Keratinocyte (primary cell): ENCODE results near the gene TEX101. TPM values are rescaled to one million over a fixed set of nuclear protein-coding genes. Genes with fewer than 3 reads are reported as not detected.

ENCODE experiments used
- DNase-seq: peaks from one replicate; pipeline ENCODE4 v3.0.0-alpha.2; 2011; ENCODE audit warnings: low read depth, missing footprints, low spot score
- FAIRE-seq: peaks from 2 replicates; lab custom pipeline; 2011; peaks lifted over from hg19 to GRCh38; lab: Jason Lieb, UNC
- H2AFZ ChIP-seq: 2 replicates; pipeline ENCODE4 v1.6.0; 2012; ENCODE audit warnings: low read length, control low read depth, inconsistent platforms; ENCODE audit not compliant: control insufficient read depth
- H3K27ac ChIP-seq: 2 replicates; pipeline ENCODE4 v1.5.1; 2011; ENCODE audit warnings: low read length; ENCODE audit not compliant: control insufficient read depth, insufficient read depth
- H3K27me3 ChIP-seq: 3 replicates; pipeline ENCODE4 v1.6.0; 2011; ENCODE audit warnings: low read length; ENCODE audit not compliant: control insufficient read depth, insufficient read depth; ENCODE audit errors: extremely low read depth
- H3K36me3 ChIP-seq, 2 experiments: 2 replicates in 1 of 2; 3 replicates in 1 of 2; pipeline ENCODE4 v1.5.1; 2011; ENCODE audit warnings: low read length in 2 of 2, mild to moderate bottlenecking in 1 of 2; ENCODE audit not compliant: control insufficient read depth in 2 of 2, insufficient read depth in 2 of 2; ENCODE audit errors: extremely low read depth in 1 of 2
- H3K4me1 ChIP-seq: 3 replicates; pipeline ENCODE4 v1.5.1; 2011; ENCODE audit warnings: low read length; ENCODE audit not compliant: control insufficient read depth, insufficient read depth; ENCODE audit errors: extremely low read depth
- H3K4me2 ChIP-seq: 3 replicates; pipeline ENCODE4 v1.6.0; 2011; ENCODE audit warnings: low read depth, low read length; ENCODE audit not compliant: control insufficient read depth, insufficient read depth; ENCODE audit errors: extremely low read depth
- H3K4me3 ChIP-seq, 3 experiments: fragments of 200-600 bp in 1 of 3; sonication (generic) in 1 of 3; 2 replicates in 2 of 3; 3 replicates in 1 of 3; pipeline ENCODE4 v1.5.1; 2011 to 2016; ENCODE audit warnings: low read length in 3 of 3, mild to moderate bottlenecking in 3 of 3, control low read depth in 2 of 3, inconsistent platforms in 1 of 3, low read depth in 1 of 3, mixed read lengths in 1 of 3, mixed run types in 1 of 3, moderate library complexity in 1 of 3; ENCODE audit not compliant: control insufficient read depth in 2 of 3, insufficient read depth in 2 of 3; ENCODE audit errors: extremely low read depth in 1 of 3
- H3K79me2 ChIP-seq: 2 replicates; pipeline ENCODE4 v1.6.0; 2012; ENCODE audit warnings: low read length; ENCODE audit not compliant: control insufficient read depth, insufficient read depth
- H3K9ac ChIP-seq: 3 replicates; pipeline ENCODE4 v1.6.0; 2011; ENCODE audit warnings: low read length; ENCODE audit not compliant: control insufficient read depth, insufficient read depth; ENCODE audit errors: extremely low read depth
- H3K9me1 ChIP-seq: 3 replicates; pipeline ENCODE4 v1.6.0; 2011; ENCODE audit warnings: low read length; ENCODE audit not compliant: control insufficient read depth, insufficient read depth; ENCODE audit errors: extremely low read depth
- H3K9me3 ChIP-seq: 2 replicates; pipeline ENCODE4 v1.5.1; 2012; ENCODE audit warnings: low read depth, low read length; ENCODE audit not compliant: control insufficient read depth
- H4K20me1 ChIP-seq: 3 replicates; pipeline ENCODE4 v1.6.0; 2011; ENCODE audit warnings: low read length; ENCODE audit not compliant: control insufficient read depth, insufficient read depth; ENCODE audit errors: extremely low read depth
- CTCF ChIP-seq, 3 experiments: IDR thresholded peaks in 1 of 3; conservative IDR thresholded peaks in 1 of 3; optimal IDR thresholded peaks in 1 of 3; 2 replicates in 2 of 3; 3 replicates in 1 of 3; pipeline versions ENCODE3 to v1.5.1; 2011; ENCODE audit warnings: low read length in 3 of 3, mild to moderate bottlenecking in 3 of 3, moderate library complexity in 2 of 3, control low read depth in 1 of 3, inconsistent platforms in 1 of 3; ENCODE audit not compliant: insufficient read depth in 2 of 3; ENCODE audit errors: extremely low read depth in 1 of 3
- EZH2 ChIP-seq: IDR thresholded peaks from one replicate; pipeline ENCODE4 v1.6.1; 2012; ENCODE audit warnings: inconsistent platforms, mild to moderate bottlenecking, low read length, moderate library complexity
- dilution Hi-C: fragments of 300-500 bp; cut with MboI; formaldehyde crosslinking; loops from one replicate; pipeline ENCODE4 v1.7.0; 2020; ENCODE audit warnings: low sequenced_read_pairs; ENCODE audit not compliant: extremely low pct_ligation_motif_present
- polyA plus RNA-seq, 5 experiments: library from polyadenylated mRNA; depleted of rRNA in 3 of 5; stranded (reverse) in 3 of 5; stranded (forward) in 1 of 5; unstranded in 1 of 5; fragments of >200 nt; gene quantifications; 1 replicate in 1 of 5; 2 replicates in 3 of 5; 3 replicates in 1 of 5; pipeline versions ENCODE4 v1.2.1 to v1.2.3, GENCODE V29; 2011 to 2012; ENCODE audit warnings: missing spikeins in 2 of 5, low read depth in 1 of 5, low replicate concordance in 1 of 5

Gene TEX101
- polyA plus RNA-seq, 1 donor (not counting 4 experiments of a cell fraction or from before 2014, with no cell fraction given), result not detected

GRCh38 chr19:43423779-43424178, 9.1 kb downstream of the TEX101 start:
- TF ChIP-seq EZH2, result no peak
- TF ChIP-seq CTCF (optimal IDR thresholded peaks at IDR 0.05 in 1 of 3, IDR thresholded peaks at IDR 0.05 in 1 of 3, conservative IDR thresholded peaks at IDR 0.05 in 1 of 3; ENCODE audit: extremely low read depth in 1 of 3, insufficient read depth in 2 of 3, low read length in 3 of 3), result no peak
- Histone ChIP-seq H3K9ac (no peak overlapping the region), H3K4me3 (no peak overlapping the region), H3K9me1 (no peaks in the 10 kb centered on the region), H3K27ac (no peak overlapping the region), H3K27me3 (no peaks in the 10 kb centered on the region), H3K36me3 (no peaks in the 10 kb centered on the region), H3K4me2 (no peak overlapping the region), H2AFZ (no peak overlapping the region), H4K20me1 (no peaks in the 10 kb centered on the region), H3K79me2 (no peaks in the 10 kb centered on the region), H3K9me3 (no peaks in the 10 kb centered on the region), H3K4me1 (no peaks in the 10 kb centered on the region)
- FAIRE-seq, result no peak
- dilution Hi-C loops, result no loop called here
- no peak for DNase-seq

- dilution Hi-C loops, result no loop called here
- Histone ChIP-seq H3K9ac (no peak overlapping the region), H3K27ac (no peak overlapping the region), H3K9me1 (no peaks in the 10 kb centered on the region), H3K27me3 (no peaks in the 10 kb centered on the region), H3K79me2 (no peaks in the 10 kb centered on the region), H2AFZ (peak overlapping the region; percentile 76), H3K4me2 (peak overlapping the region; percentile 8), H3K4me3 (no peak overlapping the region), H3K36me3 (no peaks in the 10 kb centered on the region), H4K20me1 (no peaks in the 10 kb centered on the region), H3K9me3 (no peaks in the 10 kb centered on the region), H3K4me1 (peaks cover 2% of the 10 kb centered on the region)
- DNase-seq (no peak), FAIRE-seq (peak; percentile 77)
- TF ChIP-seq CTCF (optimal IDR thresholded peaks at IDR 0.05 in 1 of 3, IDR thresholded peaks at IDR 0.05 in 1 of 3, conservative IDR thresholded peaks at IDR 0.05 in 1 of 3; ENCODE audit: extremely low read depth in 1 of 3, insufficient read depth in 2 of 3, low read length in 3 of 3), result peak; percentile 49 to 72 (median 57)
- no peak for TF ChIP-seq EZH2
These were observed 11.1 kb downstream of the TEX101 start for GRCh38 chr19:43425567-43426392.
